ENCODE data around the gene PELO. TPM values are rescaled to one million over a fixed set of nuclear protein-coding genes. Genes with fewer than 3 reads are reported as not detected.

PELO gene
- total and polyA plus RNA-seq, 2 donors (not counting 1 experiment from before 2014, with no cell fraction given): 2.2 to 5.8 TPM

DNA sequence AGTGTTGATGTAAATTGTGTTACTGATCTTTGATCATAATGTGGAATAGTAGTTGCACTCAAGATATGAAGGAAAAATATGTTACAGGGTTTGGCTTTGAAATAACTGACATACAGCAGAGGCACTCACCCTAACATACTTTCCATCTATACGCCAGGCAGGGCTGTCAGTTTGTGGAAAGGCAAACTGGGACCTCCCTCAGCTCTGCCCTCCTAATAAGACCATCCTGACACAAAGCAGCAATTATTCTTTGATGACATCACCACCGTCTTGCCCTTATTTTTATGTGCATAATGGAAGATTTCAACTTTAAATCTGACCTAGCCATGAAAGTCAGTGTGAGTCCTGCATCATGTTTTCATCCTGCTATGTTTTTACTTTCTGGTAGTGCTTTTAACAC, 42.9 kb downstream of the PELO start:
- ATAC-seq (ENCODE audit: low read depth) (no peak), DNase-seq (no peak)
- no peak overlapping the region for H2AFZ ChIP-seq (ENCODE audit: insufficient read depth, low read depth, low read length, poor library complexity, severe bottlenecking)
- H3K36me3 ChIP-seq (replicated peaks in 1 of 2; ENCODE audit: control extremely low read depth in 1 of 2, control insufficient read depth in 1 of 2, extremely low read depth in 1 of 2, insufficient read depth in 2 of 2, low read length in 1 of 2): no peaks in the 10 kb centered on the region
- H3K27me3 ChIP-seq (replicated peaks in 1 of 4; ENCODE audit: control extremely low read depth in 1 of 4, control insufficient read depth in 3 of 4, insufficient read depth in 4 of 4, low read length in 3 of 4): no peaks in the 10 kb centered on the region
- H3K4me3 ChIP-seq (ENCODE audit: control extremely low read depth in 1 of 5, extremely low read depth in 1 of 5, insufficient read depth in 1 of 5, low read depth in 2 of 5, low read length in 4 of 5): no peak overlapping the region
- TF ChIP-seq EZH2 (IDR thresholded peaks at IDR 0.05; ENCODE audit: borderline replicate concordance, insufficient read depth, low read depth, low read length, poor library complexity, severe bottlenecking): no peak
- TF ChIP-seq, protein P1, sequence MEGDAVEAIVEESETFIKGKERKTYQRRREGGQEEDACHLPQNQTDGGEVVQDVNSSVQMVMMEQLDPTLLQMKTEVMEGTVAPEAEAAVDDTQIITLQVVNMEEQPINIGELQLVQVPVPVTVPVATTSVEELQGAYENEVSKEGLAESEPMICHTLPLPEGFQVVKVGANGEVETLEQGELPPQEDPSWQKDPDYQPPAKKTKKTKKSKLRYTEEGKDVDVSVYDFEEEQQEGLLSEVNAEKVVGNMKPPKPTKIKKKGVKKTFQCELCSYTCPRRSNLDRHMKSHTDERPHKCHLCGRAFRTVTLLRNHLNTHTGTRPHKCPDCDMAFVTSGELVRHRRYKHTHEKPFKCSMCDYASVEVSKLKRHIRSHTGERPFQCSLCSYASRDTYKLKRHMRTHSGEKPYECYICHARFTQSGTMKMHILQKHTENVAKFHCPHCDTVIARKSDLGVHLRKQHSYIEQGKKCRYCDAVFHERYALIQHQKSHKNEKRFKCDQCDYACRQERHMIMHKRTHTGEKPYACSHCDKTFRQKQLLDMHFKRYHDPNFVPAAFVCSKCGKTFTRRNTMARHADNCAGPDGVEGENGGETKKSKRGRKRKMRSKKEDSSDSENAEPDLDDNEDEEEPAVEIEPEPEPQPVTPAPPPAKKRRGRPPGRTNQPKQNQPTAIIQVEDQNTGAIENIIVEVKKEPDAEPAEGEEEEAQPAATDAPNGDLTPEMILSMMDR (IDR thresholded peaks at IDR 0.05): no peak
- intact Hi-C loops (cut with micrococcal nuclease): no loop called here
- H3K9me3 Mint-ChIP-seq (ENCODE audit: insufficient read depth): no peaks in the 10 kb centered on the region
- no peak overlapping the region for H3K4me3 Mint-ChIP-seq
- no peaks in the 10 kb centered on the region for H3K4me1 Mint-ChIP-seq
- H3K27me3 Mint-ChIP-seq: peaks cover 3% of the 10 kb centered on the region
- no peaks in the 10 kb centered on the region for H3K4me1 ChIP-seq (ENCODE audit: control insufficient read depth in 2 of 2, insufficient read depth in 2 of 2, low read length in 2 of 2)
- H4K20me1 ChIP-seq (ENCODE audit: control insufficient read depth, insufficient read depth, low read length, poor library complexity, severe bottlenecking): no peaks in the 10 kb centered on the region
- CTCF ChIA-PET: no interaction called here
- no peak overlapping the region for H3K9ac ChIP-seq (ENCODE audit: low read length)
- no CpG with 5 or more reads among the region's 2 CpGs for WGBS (ENCODE audit: insufficient coverage)
- POLR2A ChIA-PET: no interaction called here
- H3K79me2 ChIP-seq (ENCODE audit: control insufficient read depth, insufficient read depth, low read length): no peaks in the 10 kb centered on the region
- H3K27ac Mint-ChIP-seq: no peak overlapping the region
- H3K9me3 ChIP-seq (ENCODE audit: control extremely low read depth in 1 of 3, control insufficient read depth in 2 of 3, insufficient read depth in 1 of 3, low read length in 2 of 3): peaks cover 0 to 2% (median 0%) of the 10 kb centered on the region in 3 donors
- H3K27ac ChIP-seq (ENCODE audit: low read length in 2 of 2): no peak overlapping the region
- H3K4me2 ChIP-seq (replicated peaks; ENCODE audit: low read depth, low read length, poor library complexity, severe bottlenecking): no peak overlapping the region

DNA sequence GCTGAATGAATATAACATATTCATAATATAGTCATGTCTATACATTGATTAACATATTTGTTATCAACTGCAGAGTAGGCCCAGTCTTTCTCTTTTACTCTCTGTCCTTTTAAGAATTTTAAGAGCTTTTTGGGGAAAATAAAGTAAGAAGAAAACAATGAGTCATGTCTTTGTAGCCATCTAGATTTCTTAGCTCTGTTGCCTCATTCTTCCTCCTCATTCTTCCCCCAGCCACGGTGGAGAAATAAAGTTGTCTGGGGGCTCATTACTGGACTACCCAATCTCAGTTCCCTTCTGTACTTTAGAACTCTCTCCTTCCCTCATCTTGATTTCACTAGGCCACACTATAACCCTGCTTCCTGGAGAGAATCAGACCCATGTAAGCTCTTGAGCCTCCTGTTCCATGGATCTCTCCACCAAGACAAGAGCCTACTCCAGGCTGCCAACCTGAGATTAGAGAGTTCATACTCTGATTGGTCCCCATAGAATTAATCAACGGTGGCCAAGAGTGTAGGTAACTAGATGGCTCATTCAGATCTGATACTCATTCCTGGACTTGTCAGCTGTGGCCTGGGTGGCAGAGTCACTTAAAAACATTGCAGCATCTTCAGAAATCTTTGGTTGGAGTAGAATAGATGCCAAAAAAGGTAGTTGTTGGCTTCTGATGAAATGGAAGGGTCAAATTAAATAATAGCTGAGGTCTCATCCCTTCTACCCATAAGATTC, 44.2 kb downstream of the PELO start:
- H2AFZ ChIP-seq (ENCODE audit: insufficient read depth, low read depth, low read length, poor library complexity, severe bottlenecking): no peak overlapping the region
- H3K27me3 ChIP-seq (replicated peaks in 1 of 4; ENCODE audit: control extremely low read depth in 1 of 4, control insufficient read depth in 3 of 4, insufficient read depth in 4 of 4, low read length in 3 of 4): no peaks in the 10 kb centered on the region
- no peaks in the 10 kb centered on the region for H3K79me2 ChIP-seq (ENCODE audit: control insufficient read depth, insufficient read depth, low read length)
- H4K20me1 ChIP-seq (ENCODE audit: control insufficient read depth, insufficient read depth, low read length, poor library complexity, severe bottlenecking): no peaks in the 10 kb centered on the region
- no peak for DNase-seq
- H3K27me3 Mint-ChIP-seq: peaks cover 3% of the 10 kb centered on the region
- H3K4me1 ChIP-seq (ENCODE audit: control insufficient read depth in 2 of 2, insufficient read depth in 2 of 2, low read length in 2 of 2): no peaks in the 10 kb centered on the region
- ChIA-PET POLR2A (no interaction called here), CTCF (no interaction called here)
- H3K36me3 ChIP-seq (replicated peaks in 1 of 2; ENCODE audit: control extremely low read depth in 1 of 2, control insufficient read depth in 1 of 2, extremely low read depth in 1 of 2, insufficient read depth in 2 of 2, low read length in 1 of 2): no peaks in the 10 kb centered on the region
- no peak for ATAC-seq (ENCODE audit: low read depth)
- no peak overlapping the region for H3K4me3 ChIP-seq (ENCODE audit: control extremely low read depth in 1 of 5, extremely low read depth in 1 of 5, insufficient read depth in 1 of 5, low read depth in 2 of 5, low read length in 4 of 5)
- no peaks in the 10 kb centered on the region for H3K4me1 Mint-ChIP-seq
- intact Hi-C loops (cut with micrococcal nuclease): no loop called here
- H3K9me3 Mint-ChIP-seq (ENCODE audit: insufficient read depth): no peaks in the 10 kb centered on the region
- H3K27ac ChIP-seq (ENCODE audit: low read length in 2 of 2): no peak overlapping the region
- no peak overlapping the region for H3K4me2 ChIP-seq (replicated peaks; ENCODE audit: low read depth, low read length, poor library complexity, severe bottlenecking)
- no peak overlapping the region for H3K9ac ChIP-seq (ENCODE audit: low read length)
- TF ChIP-seq, protein P1 (IDR thresholded peaks at IDR 0.05): no peak
- no peak for TF ChIP-seq EZH2 (IDR thresholded peaks at IDR 0.05; ENCODE audit: borderline replicate concordance, insufficient read depth, low read depth, low read length, poor library complexity, severe bottlenecking)
- H3K9me3 ChIP-seq (ENCODE audit: control extremely low read depth in 1 of 3, control insufficient read depth in 2 of 3, insufficient read depth in 1 of 3, low read length in 2 of 3): peaks cover 0 to 2% (median 0%) of the 10 kb centered on the region in 3 donors
- no peak overlapping the region for H3K27ac Mint-ChIP-seq
- WGBS (ENCODE audit: insufficient coverage): 100% methylated on average over 1 of the region's 2 CpGs
- H3K4me3 Mint-ChIP-seq: no peak overlapping the region
